HL-60 (cell line): ENCODE results near the gene TBC1D7.

ENCODE experiments used
- DNase-seq, 2 experiments: peaks; one replicate each; pipeline ENCODE4 v3.0.0-alpha.2; 2010 to 2020; ENCODE audit warnings: low read depth in 1 of 2, low spot score in 1 of 2
- H3K27ac ChIP-seq: fragments of 250-450 bp; sonication (Bioruptor Pico); replicated peaks from 2 replicates; pipeline ENCODE4 v1.5.1; 2020; ENCODE audit warnings: mild to moderate bottlenecking, moderate library complexity
- H3K27me3 ChIP-seq: fragments of 250-450 bp; sonication (Bioruptor Pico); 2 replicates; pipeline ENCODE4 v1.5.1; 2021; ENCODE audit warnings: mild to moderate bottlenecking, moderate library complexity; ENCODE audit not compliant: insufficient read depth, poor library complexity, severe bottlenecking
- H3K4me3 ChIP-seq: replicated peaks from 2 replicates; pipeline ENCODE4 v1.5.1; 2011; ENCODE audit warnings: mild to moderate bottlenecking, control low read depth, low read length; ENCODE audit not compliant: insufficient read depth
- CTCF ChIP-seq: IDR thresholded peaks from one replicate; pipeline ENCODE4 v1.5.1; 2011; ENCODE audit warnings: low read length, control low read depth, inconsistent platforms; ENCODE audit not compliant: insufficient read depth
- GABPA ChIP-seq: IDR thresholded peaks from 2 replicates; pipeline ENCODE4 v1.6.1; 2012; ENCODE audit warnings: low read depth
- POLR2AphosphoS5 ChIP-seq: IDR thresholded peaks from 2 replicates; pipeline ENCODE4 v1.6.1; 2012; ENCODE audit warnings: low read depth
- REST ChIP-seq: IDR thresholded peaks from 2 replicates; pipeline ENCODE4 v1.6.1; 2012; ENCODE audit warnings: low read depth; ENCODE audit not compliant: insufficient replicate concordance
- SPI1 ChIP-seq: IDR thresholded peaks from 2 replicates; pipeline ENCODE4 v1.6.1; 2012; ENCODE audit warnings: low read depth, mild to moderate bottlenecking, borderline replicate concordance

Gene TBC1D7

GRCh38 chr6:13272131-13273046, 55.9 kb downstream of the TBC1D7 start:
- DNase-seq, result peak in 1 of 2 experiments; percentile 84
- Histone ChIP-seq H3K27me3 (no peaks in the 10 kb centered on the region), H3K27ac (peak overlapping the region; percentile 73), H3K4me3 (peak overlapping the region; percentile 55)
- TF ChIP-seq CTCF, result no peak
- TF ChIP-seq GABPA, result no peak
- TF ChIP-seq POLR2AphosphoS5, result peak; percentile 79
- TF ChIP-seq SPI1, result peak; percentile 94
- TF ChIP-seq REST, result no peak

- H3K27ac ChIP-seq, result no peak overlapping the region
- TF ChIP-seq REST, result no peak
Observed at GRCh38 chr6:13268913-13269518, 59.3 kb downstream of the TBC1D7 start.

GRCh38 chr6:13267142-13267651, 61.1 kb downstream of the TBC1D7 start:
- no peaks in the 10 kb centered on the region for H3K27me3 ChIP-seq
- H3K27ac ChIP-seq, result no peak overlapping the region
- no peak for DNase-seq
- TF ChIP-seq POLR2AphosphoS5, result no peak
- no peak for TF ChIP-seq SPI1
- TF ChIP-seq REST, result no peak
- no peak for TF ChIP-seq GABPA
- no peak for TF ChIP-seq CTCF
- H3K4me3 ChIP-seq, result no peak overlapping the region

More at GRCh38 chr6:13268913-13269518, 59.3 kb downstream of the TBC1D7 start:
- Histone ChIP-seq H3K27me3 (no peaks in the 10 kb centered on the region), H3K4me3 (no peak overlapping the region)
- no peak for DNase-seq
